HG03060 (cell line): Measurements from ENCODE around the gene CXCR4.

Experiments
- ATAC-seq: cut with Tn5 transposase; IDR thresholded peaks from one replicate; pipeline ENCODE4 v1.9.1; 2021; ENCODE audit warnings: low read depth, moderate number of reproducible peaks; ENCODE audit not compliant: unreplicated experiment

The CXCR4 gene

GRCh38 chr2:136117909-136118818 lies at the start of gene CXCR4:
CXCR4 (minus strand) TSS chr2:136118149; CDS start chr2:136118060, 89 bp downstream.
- no peak for ATAC-seq

DNA sequence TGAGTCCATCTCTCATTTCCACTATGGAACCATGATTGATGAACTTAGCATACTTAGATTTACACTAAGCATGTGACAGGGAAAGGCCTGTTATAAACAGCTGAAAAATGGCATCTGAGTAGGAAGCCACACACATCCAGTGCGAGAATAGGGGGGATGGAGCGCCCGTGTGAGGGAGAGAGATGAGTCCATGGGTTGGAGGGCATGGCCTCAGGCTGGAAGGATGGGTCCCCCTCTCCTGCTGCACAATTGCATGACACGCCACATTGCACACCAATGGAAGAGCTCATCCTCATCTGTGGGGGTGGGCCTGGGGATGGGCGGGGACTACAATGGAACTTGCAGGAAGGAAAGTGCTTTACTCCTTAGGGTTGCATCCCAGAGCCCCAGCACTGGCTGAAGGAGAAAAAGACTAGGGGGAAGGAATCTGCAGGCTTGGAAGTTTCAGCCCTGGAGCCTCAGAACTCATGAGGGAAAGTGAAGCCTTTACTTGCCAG lies 46.4 kb upstream of the CXCR4 start:
- no peak for ATAC-seq

GRCh38 chr2:136162438-136162837 lies 44.5 kb upstream of the CXCR4 start:
- ATAC-seq = no peak

DNA sequence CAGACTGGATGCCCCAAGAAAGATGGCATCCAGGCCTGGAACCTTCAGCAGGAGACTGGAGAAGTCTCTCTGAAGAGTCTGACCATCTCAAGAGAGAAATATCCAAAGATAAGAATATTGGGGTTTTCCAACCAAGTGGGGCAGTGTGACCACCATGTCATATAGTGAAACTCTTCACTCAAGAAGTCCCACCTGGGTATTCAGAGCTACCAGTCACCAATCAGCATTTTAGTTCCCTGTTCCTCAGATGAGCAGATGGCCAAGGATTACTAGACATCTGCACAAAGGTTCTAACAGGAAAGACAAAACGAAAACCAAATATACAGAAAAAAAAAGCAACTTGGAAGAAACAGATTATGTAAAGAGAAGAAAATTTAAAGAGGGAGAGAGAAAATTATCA lies 38.5 kb upstream of the CXCR4 start:
- ATAC-seq = no peak

- no peak for ATAC-seq
Measured at GRCh38 chr2:136154384-136154783, 36.4 kb upstream of the CXCR4 start.

DNA sequence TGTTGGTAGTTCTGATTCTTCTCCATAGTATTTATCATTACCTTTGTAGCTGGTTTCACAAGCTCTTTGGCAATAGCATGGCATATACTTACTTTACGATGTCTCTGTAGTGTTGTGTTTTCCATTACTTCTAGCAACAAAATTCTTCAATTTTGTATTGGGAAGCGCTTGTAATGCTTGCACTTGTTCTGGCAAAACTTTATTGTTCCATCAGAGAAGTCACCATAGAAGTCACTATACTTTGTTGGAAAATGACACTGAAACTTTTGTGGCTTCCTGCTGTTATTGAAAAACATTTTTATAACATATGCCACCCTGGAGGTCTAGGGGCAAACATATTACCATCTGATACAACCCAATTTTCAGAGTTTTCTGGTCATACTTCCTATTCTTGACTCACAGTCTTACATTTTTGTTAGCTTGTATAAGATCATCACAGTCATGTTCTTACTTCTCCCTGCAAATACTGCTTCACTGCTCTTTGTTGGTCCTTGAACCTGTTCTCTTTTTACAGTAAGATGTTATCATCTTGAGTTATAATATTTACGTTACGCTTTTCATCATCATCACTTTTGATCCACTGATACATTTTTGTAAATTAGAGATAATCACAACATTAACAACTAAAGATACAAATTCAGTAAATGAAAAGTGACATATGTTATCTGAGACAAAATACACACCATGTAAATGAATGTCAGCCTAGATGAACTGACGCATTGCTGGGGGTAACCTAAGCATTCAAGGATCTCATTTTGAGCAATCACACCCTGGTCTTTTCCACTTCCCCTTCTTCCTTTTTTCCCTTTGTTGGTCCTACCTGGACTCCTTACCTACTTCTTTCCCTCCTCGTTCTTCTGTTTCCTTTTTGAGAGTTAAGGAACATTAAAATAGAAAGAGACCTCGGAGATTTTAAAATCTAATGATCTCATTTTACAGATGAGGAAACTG lies 33.3 kb upstream of the CXCR4 start:
- ATAC-seq = no peak

DNA sequence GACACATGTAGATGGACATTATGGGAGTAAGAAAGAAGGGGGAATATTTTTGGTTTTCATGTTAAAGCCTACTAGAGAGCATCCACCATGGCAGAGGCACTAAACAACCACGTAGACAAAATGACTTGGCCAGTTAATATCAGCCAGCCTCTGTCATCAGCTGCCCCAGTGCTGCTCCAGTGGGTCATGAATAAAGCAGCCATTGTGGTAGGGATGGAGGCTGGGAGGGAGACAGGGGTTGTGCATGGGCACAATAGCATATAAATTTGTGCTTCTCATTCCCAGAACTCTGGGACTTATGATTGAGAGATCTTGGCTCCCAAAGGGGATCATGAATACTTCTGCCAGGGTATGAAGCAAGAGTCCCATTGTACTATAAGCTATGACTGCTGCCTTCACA lies 31.1 kb upstream of the CXCR4 start:
- ATAC-seq = no peak

DNA sequence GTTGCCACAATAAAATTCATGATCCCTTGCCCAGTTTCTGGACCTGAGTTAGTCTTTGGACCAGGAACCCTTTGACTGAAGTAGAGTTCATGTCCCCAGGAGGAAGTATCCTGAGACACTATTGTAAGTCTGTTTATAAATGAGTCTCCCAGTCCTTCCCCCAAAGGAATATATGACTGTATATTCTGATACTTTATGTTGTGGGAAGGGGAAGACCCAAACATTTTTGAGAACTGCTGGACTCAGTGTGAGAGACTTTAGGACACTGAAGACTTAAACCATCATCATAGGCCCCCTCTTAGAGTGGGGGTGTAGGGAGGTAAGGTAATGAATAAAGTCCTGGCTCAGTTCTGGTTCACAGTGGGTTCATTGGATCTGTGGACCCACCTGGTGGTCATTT lies 28.6 kb upstream of the CXCR4 start:
- ATAC-seq = no peak

GRCh38 chr2:136143603-136144451 lies 25.9 kb upstream of the CXCR4 start:
- no peak for ATAC-seq

- ATAC-seq = no peak
Measured at GRCh38 chr2:136141510-136142149, 23.7 kb upstream of the CXCR4 start.

- ATAC-seq = no peak
Measured at GRCh38 chr2:136139631-136140030, 21.7 kb upstream of the CXCR4 start.

- no peak for ATAC-seq
Measured at GRCh38 chr2:136137982-136138381, 20.0 kb upstream of the CXCR4 start.

- no peak for ATAC-seq
Measured at GRCh38 chr2:136136931-136137330, 19.0 kb upstream of the CXCR4 start.

GRCh38 chr2:136135921-136136906 lies 18.3 kb upstream of the CXCR4 start:
- peak; percentile 25 for ATAC-seq

- ATAC-seq = no peak
Measured at GRCh38 chr2:136135462-136135861, 17.5 kb upstream of the CXCR4 start.

- ATAC-seq = no peak
Measured at GRCh38 chr2:136134126-136134525, 16.2 kb upstream of the CXCR4 start.

DNA sequence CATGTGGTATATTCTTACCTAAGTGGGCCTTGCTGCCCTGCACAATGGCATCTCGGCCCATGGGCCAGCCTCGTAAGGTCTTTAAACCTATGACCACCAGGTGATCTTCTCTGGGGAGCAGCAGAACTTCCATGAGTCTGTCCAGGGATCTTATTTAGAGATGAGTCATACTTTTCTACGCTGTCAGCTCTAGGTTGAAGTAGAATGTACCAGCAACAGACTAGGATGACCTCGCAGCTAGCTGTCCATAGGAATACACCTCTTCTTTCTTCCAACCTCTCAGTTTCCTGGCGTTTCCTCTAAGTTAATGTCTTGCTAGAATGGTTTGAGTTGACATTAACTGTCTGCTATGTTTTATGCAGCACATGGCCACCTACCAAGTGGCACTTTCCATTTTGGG lies 15.6 kb upstream of the CXCR4 start:
- ATAC-seq = no peak

DNA sequence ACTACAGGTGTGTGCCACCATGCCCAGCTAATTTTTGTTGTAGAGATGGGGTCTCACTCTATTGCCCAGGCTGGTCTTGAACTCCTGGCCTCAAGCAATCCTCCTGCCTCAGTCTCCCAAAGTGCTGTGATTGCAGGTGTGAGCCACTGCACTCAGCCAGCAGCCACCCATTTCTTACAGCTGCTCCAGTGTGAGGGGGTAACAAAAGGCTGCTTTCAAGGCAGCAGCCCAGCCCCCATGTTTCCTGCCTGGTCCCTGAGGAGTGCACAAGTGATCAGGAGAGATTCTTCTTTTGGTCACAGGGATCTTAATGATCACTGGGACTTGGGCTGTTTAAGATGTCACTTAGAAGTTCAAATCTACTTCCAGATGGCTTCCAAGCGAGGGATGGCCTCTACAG lies 15.2 kb upstream of the CXCR4 start:
- ATAC-seq = no peak

DNA sequence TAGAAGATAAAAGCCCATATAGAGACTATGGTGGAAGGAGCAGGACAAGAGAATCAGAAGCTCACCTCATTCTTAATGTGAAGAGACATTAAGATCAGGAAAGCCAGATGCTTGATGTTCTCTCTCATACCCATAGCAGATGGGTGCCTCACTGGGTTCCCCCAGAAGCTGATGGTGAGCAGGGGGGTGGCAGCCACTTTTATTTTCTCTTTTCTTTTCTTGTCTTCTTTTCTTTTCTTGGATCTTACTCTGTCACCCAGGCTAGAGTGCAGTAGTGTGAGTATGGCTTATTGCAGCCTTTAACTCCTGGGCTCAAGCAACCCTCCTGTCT lies 14.8 kb upstream of the CXCR4 start:
- ATAC-seq = no peak
